Mesothelial cell of epicardium (in vitro differentiated cells): Measurements from ENCODE around the gene RGMA. TPM values are rescaled to one million over a fixed set of nuclear protein-coding genes. Genes with fewer than 3 reads are reported as not detected.

Experiments used
- DNase-seq, 2 experiments: peaks; one replicate each; pipeline ENCODE4 v3.0.0; 2021; ENCODE audit warnings: low spot score in 2 of 2; ENCODE audit not compliant: unreplicated experiment in 2 of 2
- H3K27ac Mint-ChIP-seq: 2 replicates; pipeline ENCODE4 v1.8.0; 2021; ENCODE audit warnings: mixed read lengths
- H3K27me3 Mint-ChIP-seq: 2 replicates; pipeline ENCODE4 v1.8.0; 2021; ENCODE audit warnings: low read depth, mixed read lengths
- H3K36me3 Mint-ChIP-seq: 2 replicates; pipeline ENCODE4 v1.8.0; 2021; ENCODE audit warnings: mixed read lengths
- H3K4me1 Mint-ChIP-seq: 2 replicates; pipeline ENCODE4 v1.8.0; 2021; ENCODE audit warnings: mixed read lengths
- H3K4me3 Mint-ChIP-seq: 2 replicates; pipeline ENCODE4 v1.8.0; 2021; ENCODE audit warnings: mild to moderate bottlenecking, moderate library complexity, mixed read lengths
- H3K9me3 Mint-ChIP-seq: 2 replicates; pipeline ENCODE4 v1.8.0; 2021; ENCODE audit warnings: mixed read lengths
- CTCF ChIP-seq: fragments of 200-600 bp; sonication (generic); IDR thresholded peaks from one replicate; pipeline ENCODE4 v1.5.0; 2021; ENCODE audit warnings: antibody characterized with exemption; ENCODE audit not compliant: unreplicated experiment
- total RNA-seq: library from RNA; stranded (reverse); gene quantifications from 3 replicates; pipeline ENCODE4 v1.2.1, GENCODE V29; 2021

RGMA gene
- total RNA-seq, 1 donor from 2014 or later, result 26.1 TPM

- Mint-ChIP-seq H3K27me3 (no peaks in the 10 kb centered on the region), H3K27ac (no peak overlapping the region), H3K4me3 (no peak overlapping the region), H3K4me1 (peaks cover 5% of the 10 kb centered on the region), H3K9me3 (peaks cover 8% of the 10 kb centered on the region), H3K36me3 (peaks cover 55% of the 10 kb centered on the region)
- no peak for TF ChIP-seq CTCF
- no peak for DNase-seq
Measured at GRCh38 chr15:93049914-93050578, 39.0 kb downstream of the RGMA start.

GRCh38 chr15:93049233-93049632, 39.8 kb downstream of the RGMA start:
- no peak overlapping the region for H3K27ac Mint-ChIP-seq
- H3K4me1 Mint-ChIP-seq, result peaks cover 5% of the 10 kb centered on the region
- H3K36me3 Mint-ChIP-seq, result peaks cover 50% of the 10 kb centered on the region
- no peak for DNase-seq
- H3K27me3 Mint-ChIP-seq, result no peaks in the 10 kb centered on the region
- peaks cover 8% of the 10 kb centered on the region for H3K9me3 Mint-ChIP-seq
- H3K4me3 Mint-ChIP-seq, result no peak overlapping the region
- TF ChIP-seq CTCF, result no peak

GRCh38 chr15:93048759-93049161, 40.3 kb downstream of the RGMA start:
- H3K27me3 Mint-ChIP-seq, result no peaks in the 10 kb centered on the region
- H3K4me1 Mint-ChIP-seq, result peaks cover 5% of the 10 kb centered on the region
- no peak for DNase-seq
- no peak for TF ChIP-seq CTCF
- no peak overlapping the region for H3K27ac Mint-ChIP-seq
- H3K9me3 Mint-ChIP-seq, result peaks cover 8% of the 10 kb centered on the region
- H3K36me3 Mint-ChIP-seq, result peaks cover 52% of the 10 kb centered on the region
- H3K4me3 Mint-ChIP-seq, result no peak overlapping the region

- H3K36me3 Mint-ChIP-seq, result peaks cover 52% of the 10 kb centered on the region
Measured at GRCh38 chr15:93048426-93048721, 40.6 kb downstream of the RGMA start.

GRCh38 chr15:93047621-93048425, 41.2 kb downstream of the RGMA start:
- Mint-ChIP-seq H3K27ac (no peak overlapping the region), H3K4me1 (peaks cover 5% of the 10 kb centered on the region), H3K4me3 (no peak overlapping the region), H3K9me3 (peaks cover 8% of the 10 kb centered on the region), H3K36me3 (peaks cover 53% of the 10 kb centered on the region), H3K27me3 (no peaks in the 10 kb centered on the region)
- DNase-seq, result no peak
- no peak for TF ChIP-seq CTCF

More at GRCh38 chr15:93048426-93048721, 40.6 kb downstream of the RGMA start:
- no peaks in the 10 kb centered on the region for H3K27me3 Mint-ChIP-seq
- DNase-seq, result no peak
- H3K4me1 Mint-ChIP-seq, result peaks cover 5% of the 10 kb centered on the region
- no peak overlapping the region for H3K27ac Mint-ChIP-seq
- no peak overlapping the region for H3K4me3 Mint-ChIP-seq
- peaks cover 8% of the 10 kb centered on the region for H3K9me3 Mint-ChIP-seq
- no peak for TF ChIP-seq CTCF
